ENCODE results near the gene LRRC4C. TPM values are rescaled to one million over a fixed set of nuclear protein-coding genes. Genes with fewer than 3 reads are reported as not detected.

Gene LRRC4C
- total RNA-seq, 2 donors from 2014 or later: 1.3 TPM; not detected in 1

DNA sequence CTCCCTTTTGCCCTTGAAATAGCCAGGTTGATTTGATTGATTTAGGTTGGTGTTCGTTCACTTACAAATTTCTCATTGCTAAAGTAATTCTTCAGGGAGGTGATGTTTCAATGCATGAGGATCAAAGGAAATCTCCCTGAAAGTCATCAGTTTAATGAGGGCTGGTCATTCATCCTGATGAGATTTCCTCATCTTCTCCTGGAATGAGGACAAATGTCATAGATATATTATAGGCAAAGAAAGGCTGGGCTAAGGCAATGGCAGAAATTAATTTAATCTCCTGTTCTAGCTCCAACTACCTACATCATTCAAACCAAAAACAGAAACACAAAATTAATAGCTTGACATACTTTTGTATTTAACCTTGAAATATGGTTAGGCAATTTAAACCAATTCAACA, 1052.1 kb downstream of the LRRC4C start:
- H3K9me3 ChIP-seq: no peaks in the 10 kb centered on the region
- no peaks in the 10 kb centered on the region for H3K4me1 ChIP-seq
- ATAC-seq: no peak
- no peaks in the 10 kb centered on the region for H3K27me3 ChIP-seq
- no peak for DNase-seq
- no peak overlapping the region for H3K27ac ChIP-seq
- H3K4me3 ChIP-seq: no peak overlapping the region
- 8 to 23% methylated on average over 1 of the region's 1 CpG for WGBS, 2 donors
- H3K36me3 ChIP-seq (replicated peaks in 1 of 2; ENCODE audit: insufficient read depth in 1 of 2, low read depth in 2 of 2): no peaks in the 10 kb centered on the region
- TF ChIP-seq, protein P1, sequence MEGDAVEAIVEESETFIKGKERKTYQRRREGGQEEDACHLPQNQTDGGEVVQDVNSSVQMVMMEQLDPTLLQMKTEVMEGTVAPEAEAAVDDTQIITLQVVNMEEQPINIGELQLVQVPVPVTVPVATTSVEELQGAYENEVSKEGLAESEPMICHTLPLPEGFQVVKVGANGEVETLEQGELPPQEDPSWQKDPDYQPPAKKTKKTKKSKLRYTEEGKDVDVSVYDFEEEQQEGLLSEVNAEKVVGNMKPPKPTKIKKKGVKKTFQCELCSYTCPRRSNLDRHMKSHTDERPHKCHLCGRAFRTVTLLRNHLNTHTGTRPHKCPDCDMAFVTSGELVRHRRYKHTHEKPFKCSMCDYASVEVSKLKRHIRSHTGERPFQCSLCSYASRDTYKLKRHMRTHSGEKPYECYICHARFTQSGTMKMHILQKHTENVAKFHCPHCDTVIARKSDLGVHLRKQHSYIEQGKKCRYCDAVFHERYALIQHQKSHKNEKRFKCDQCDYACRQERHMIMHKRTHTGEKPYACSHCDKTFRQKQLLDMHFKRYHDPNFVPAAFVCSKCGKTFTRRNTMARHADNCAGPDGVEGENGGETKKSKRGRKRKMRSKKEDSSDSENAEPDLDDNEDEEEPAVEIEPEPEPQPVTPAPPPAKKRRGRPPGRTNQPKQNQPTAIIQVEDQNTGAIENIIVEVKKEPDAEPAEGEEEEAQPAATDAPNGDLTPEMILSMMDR (IDR thresholded peaks at IDR 0.05): no peak
- TF ChIP-seq POLR2A (IDR thresholded peaks at IDR 0.05): no peak
- intact Hi-C loops (cut with DNase I): no loop called here

GRCh38 chr11:40405614-40406013, 1053.8 kb downstream of the LRRC4C start:
- Histone ChIP-seq H3K36me3 (replicated peaks in 1 of 2; ENCODE audit: insufficient read depth in 1 of 2, low read depth in 2 of 2) (no peaks in the 10 kb centered on the region), H3K4me1 (no peaks in the 10 kb centered on the region), H3K27me3 (no peaks in the 10 kb centered on the region), H3K9me3 (no peaks in the 10 kb centered on the region), H3K4me3 (no peak overlapping the region), H3K27ac (no peak overlapping the region)
- ATAC-seq (no peak), DNase-seq (no peak)
- intact Hi-C loops (cut with DNase I): no loop called here
- 56 to 73% methylated on average over 1 of the region's 1 CpG for WGBS, 2 donors
- TF ChIP-seq, protein P1 (IDR thresholded peaks at IDR 0.05): no peak
- no peak for TF ChIP-seq POLR2A (IDR thresholded peaks at IDR 0.05)

DNA sequence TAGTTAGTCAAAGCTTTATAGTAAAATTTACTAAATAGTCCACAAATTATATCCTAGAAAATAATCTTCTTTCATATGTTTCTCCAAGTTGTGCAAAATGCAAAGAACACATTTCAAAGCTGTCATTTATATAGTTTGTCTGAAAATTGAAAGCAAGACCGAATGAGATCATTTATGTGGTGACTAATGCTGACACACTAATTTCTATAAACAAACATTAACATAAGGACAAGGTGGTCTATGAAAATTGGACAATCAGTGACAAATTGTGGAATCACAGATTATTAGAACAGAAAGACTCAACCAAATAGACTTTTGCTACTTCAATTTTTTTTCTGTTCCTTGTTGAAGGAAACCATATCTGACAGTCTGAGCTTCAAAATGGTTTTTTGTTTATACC, 1056.1 kb downstream of the LRRC4C start:
- WGBS, 2 donors: 27 to 31% methylated on average over 1 of the region's 1 CpG
- Histone ChIP-seq H3K36me3 (replicated peaks in 1 of 2; ENCODE audit: insufficient read depth in 1 of 2, low read depth in 2 of 2) (no peaks in the 10 kb centered on the region), H3K4me1 (no peaks in the 10 kb centered on the region), H3K9me3 (no peaks in the 10 kb centered on the region), H3K27ac (no peak overlapping the region), H3K4me3 (no peak overlapping the region), H3K27me3 (no peaks in the 10 kb centered on the region)
- intact Hi-C loops (cut with DNase I): no loop called here
- no peak for ATAC-seq
- no peak for DNase-seq
- no peak for TF ChIP-seq POLR2A (IDR thresholded peaks at IDR 0.05)
- TF ChIP-seq, protein P1 (IDR thresholded peaks at IDR 0.05): no peak

- TF ChIP-seq, protein P1 (IDR thresholded peaks at IDR 0.05): no peak
- ATAC-seq: no peak
These were observed 1058.2 kb downstream of the LRRC4C start for GRCh38 chr11:40401132-40401853.

GRCh38 chr11:40397141-40397540, 1062.3 kb downstream of the LRRC4C start:
- intact Hi-C loops (cut with DNase I): no loop called here
- Histone ChIP-seq H3K4me3 (no peak overlapping the region), H3K27ac (no peak overlapping the region), H3K27me3 (no peaks in the 10 kb centered on the region), H3K4me1 (no peaks in the 10 kb centered on the region), H3K9me3 (no peaks in the 10 kb centered on the region), H3K36me3 (replicated peaks in 1 of 2; ENCODE audit: insufficient read depth in 1 of 2, low read depth in 2 of 2) (no peaks in the 10 kb centered on the region)
- TF ChIP-seq POLR2A (IDR thresholded peaks at IDR 0.05): no peak
- TF ChIP-seq, protein P1 (IDR thresholded peaks at IDR 0.05): no peak
- ATAC-seq (no peak), DNase-seq (no peak)
- WGBS, 2 donors: 23 to 27% methylated on average over 3 of the region's 3 CpGs

More at GRCh38 chr11:40401132-40401853, 1058.2 kb downstream of the LRRC4C start:
- H3K4me1 ChIP-seq: no peaks in the 10 kb centered on the region
- DNase-seq: no peak
- no peaks in the 10 kb centered on the region for H3K27me3 ChIP-seq
- no peaks in the 10 kb centered on the region for H3K9me3 ChIP-seq
- H3K36me3 ChIP-seq (replicated peaks in 1 of 2; ENCODE audit: insufficient read depth in 1 of 2, low read depth in 2 of 2): no peaks in the 10 kb centered on the region
- intact Hi-C loops (cut with DNase I): no loop called here
- WGBS, 2 donors: 9 to 21% methylated on average over 4 of the region's 4 CpGs
- no peak overlapping the region for H3K27ac ChIP-seq
- no peak overlapping the region for H3K4me3 ChIP-seq
